ENCODE results near the gene ICAM3. TPM values are rescaled to one million over a fixed set of nuclear protein-coding genes. Genes with fewer than 3 reads are reported as not detected.
"Not testable (repeated sequence)": the region's sequence is repeated elsewhere in the genome, so short reads cannot be mapped to it uniquely, and the experiment has no call there.

ICAM3 gene
- total RNA-seq, 1 experiment from 2014 or later, result 8.3 TPM

DNA sequence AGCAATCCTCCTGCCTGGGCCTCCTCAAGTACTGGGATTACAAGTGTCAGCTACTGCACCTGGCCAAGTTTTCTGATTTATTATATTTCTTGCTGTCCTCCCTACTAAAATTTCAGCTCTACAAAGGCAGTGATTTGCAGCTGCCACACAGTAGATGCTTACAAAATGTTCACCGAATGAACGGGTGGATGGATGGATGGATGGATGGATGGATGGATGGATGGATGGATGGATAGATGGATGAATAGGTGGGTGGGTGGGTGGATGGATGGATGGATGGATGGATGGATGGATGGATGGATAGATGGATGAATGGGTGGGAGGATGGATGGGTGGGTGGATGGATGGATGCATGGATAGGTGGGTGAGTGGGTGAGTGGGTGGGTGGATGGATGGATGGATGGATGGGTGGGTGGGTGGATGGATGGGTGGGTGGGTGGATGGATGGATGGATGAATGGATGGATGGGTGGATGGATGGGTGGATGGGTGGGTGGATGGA is 37.8 kb upstream of the ICAM3 start:
- H3K27ac ChIP-seq (ENCODE audit: low read depth, low read length); CTCF ChIA-PET; H3K4me3 ChIP-seq (replicated peaks in 1 of 2; ENCODE audit: low read depth in 1 of 2, low read length in 2 of 2); H3K79me2 ChIP-seq (ENCODE audit: insufficient read depth, low read length); H4K20me1 ChIP-seq (ENCODE audit: insufficient read depth); H3K9me3 ChIP-seq (ENCODE audit: control insufficient read depth in 1 of 2, insufficient read depth in 1 of 2, low read depth in 1 of 2, low read length in 2 of 2); H3K27me3 ChIP-seq (ENCODE audit: insufficient read depth, low read length); H3K4me2 ChIP-seq (ENCODE audit: low read length); H3K9me2 ChIP-seq (ENCODE audit: insufficient read depth); H2AFZ ChIP-seq (ENCODE audit: low read depth, low read length, poor library complexity, severe bottlenecking); RAD21 ChIA-PET (ENCODE audit: low non-redundant PET in 1 of 2, low total read pairs in 2 of 2, uncharacterized antibody in 2 of 2, unreplicated experiment in 2 of 2); intact Hi-C loops (cut with micrococcal nuclease); H3K9ac ChIP-seq (ENCODE audit: low read length); ATAC-seq; H3K36me3 ChIP-seq (ENCODE audit: control insufficient read depth in 1 of 2, insufficient read depth in 2 of 2, low read length in 2 of 2); BruUV-seq (replicated peaks); DNase-seq (ENCODE audit: low read depth, low spot score); POLR2A ChIA-PET: not testable (repeated sequence)
- peaks cover 2 to 13% of the 10 kb centered on the region in 2 experiments; a peak in 3 of 4 replicates for H3K4me1 ChIP-seq (ENCODE audit: control insufficient read depth in 1 of 2, insufficient read depth in 2 of 2, low read length in 2 of 2)

DNA sequence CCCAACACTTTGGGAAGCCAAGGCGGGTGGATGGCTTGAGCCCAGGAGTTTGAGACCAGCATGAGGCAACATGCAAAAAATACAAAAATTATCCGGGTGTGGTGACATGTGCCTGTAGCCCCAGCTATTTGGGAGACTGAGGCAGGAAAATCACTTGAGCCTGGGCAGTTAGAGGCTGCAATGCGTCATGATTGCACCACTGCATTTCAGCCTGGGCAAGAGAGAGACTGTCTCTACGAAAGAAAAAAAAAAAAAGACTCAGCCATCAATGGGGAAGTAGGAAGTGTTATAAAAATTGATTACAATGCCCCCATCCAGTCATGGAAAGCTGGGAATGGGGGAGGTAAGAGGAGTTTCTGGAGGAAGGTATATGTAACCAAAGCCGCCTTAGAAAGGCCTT is 35.5 kb upstream of the ICAM3 start:
- Histone ChIP-seq H3K79me2 (ENCODE audit: insufficient read depth, low read length) (peaks cover 6% of the 10 kb centered on the region), H3K36me3 (ENCODE audit: control insufficient read depth in 1 of 2, insufficient read depth in 2 of 2, low read length in 2 of 2) (peaks cover 0 to 6% of the 10 kb centered on the region in 2 experiments; a peak in 2 of 4 replicates), H3K4me1 (ENCODE audit: control insufficient read depth in 1 of 2, insufficient read depth in 2 of 2, low read length in 2 of 2) (peaks cover 2 to 5% of the 10 kb centered on the region in 2 experiments; a peak in 2 of 4 replicates), H3K9ac (ENCODE audit: low read length) (no peak overlapping the region), H2AFZ (ENCODE audit: low read depth, low read length, poor library complexity, severe bottlenecking) (no peak overlapping the region), H4K20me1 (ENCODE audit: insufficient read depth) (no peaks in the 10 kb centered on the region), H3K9me3 (ENCODE audit: control insufficient read depth in 1 of 2, insufficient read depth in 1 of 2, low read depth in 1 of 2, low read length in 2 of 2) (no peaks in the 10 kb centered on the region), H3K27me3 (ENCODE audit: insufficient read depth, low read length) (no peaks in the 10 kb centered on the region), H3K4me3 (replicated peaks in 1 of 2; ENCODE audit: low read depth in 1 of 2, low read length in 2 of 2) (no peak overlapping the region), H3K27ac (ENCODE audit: low read depth, low read length) (no peak overlapping the region), H3K4me2 (ENCODE audit: low read length) (no peak overlapping the region), H3K9me2 (ENCODE audit: insufficient read depth) (no peaks in the 10 kb centered on the region)
- CTCF ChIA-PET, result no interaction called here
- POLR2A ChIA-PET, result no interaction called here
- intact Hi-C loops (cut with micrococcal nuclease), result no loop called here
- no peak for ATAC-seq
- RAD21 ChIA-PET (ENCODE audit: low non-redundant PET in 1 of 2, low total read pairs in 2 of 2, uncharacterized antibody in 2 of 2, unreplicated experiment in 2 of 2), result no interaction called here
- no TSS peak for BruUV-seq (replicated peaks)
- DNase-seq (ENCODE audit: low read depth, low spot score), result no peak
- TF ChIP-seq, protein P1, sequence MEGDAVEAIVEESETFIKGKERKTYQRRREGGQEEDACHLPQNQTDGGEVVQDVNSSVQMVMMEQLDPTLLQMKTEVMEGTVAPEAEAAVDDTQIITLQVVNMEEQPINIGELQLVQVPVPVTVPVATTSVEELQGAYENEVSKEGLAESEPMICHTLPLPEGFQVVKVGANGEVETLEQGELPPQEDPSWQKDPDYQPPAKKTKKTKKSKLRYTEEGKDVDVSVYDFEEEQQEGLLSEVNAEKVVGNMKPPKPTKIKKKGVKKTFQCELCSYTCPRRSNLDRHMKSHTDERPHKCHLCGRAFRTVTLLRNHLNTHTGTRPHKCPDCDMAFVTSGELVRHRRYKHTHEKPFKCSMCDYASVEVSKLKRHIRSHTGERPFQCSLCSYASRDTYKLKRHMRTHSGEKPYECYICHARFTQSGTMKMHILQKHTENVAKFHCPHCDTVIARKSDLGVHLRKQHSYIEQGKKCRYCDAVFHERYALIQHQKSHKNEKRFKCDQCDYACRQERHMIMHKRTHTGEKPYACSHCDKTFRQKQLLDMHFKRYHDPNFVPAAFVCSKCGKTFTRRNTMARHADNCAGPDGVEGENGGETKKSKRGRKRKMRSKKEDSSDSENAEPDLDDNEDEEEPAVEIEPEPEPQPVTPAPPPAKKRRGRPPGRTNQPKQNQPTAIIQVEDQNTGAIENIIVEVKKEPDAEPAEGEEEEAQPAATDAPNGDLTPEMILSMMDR (IDR thresholded peaks at IDR 0.05 in 2 of 3, conservative IDR thresholded peaks at IDR 0.05 in 1 of 3; ENCODE audit: borderline replicate concordance in 1 of 3, insufficient read depth in 1 of 3, low read depth in 2 of 3, low read length in 2 of 3), result no peak
- no peak for TF ChIP-seq EZH2 (IDR thresholded peaks at IDR 0.05)
- TF ChIP-seq JUND (IDR thresholded peaks at IDR 0.05), result no peak
- no peak for TF ChIP-seq RAD21 (IDR thresholded peaks at IDR 0.05; ENCODE audit: low read depth)
- TF ChIP-seq, protein P2, sequence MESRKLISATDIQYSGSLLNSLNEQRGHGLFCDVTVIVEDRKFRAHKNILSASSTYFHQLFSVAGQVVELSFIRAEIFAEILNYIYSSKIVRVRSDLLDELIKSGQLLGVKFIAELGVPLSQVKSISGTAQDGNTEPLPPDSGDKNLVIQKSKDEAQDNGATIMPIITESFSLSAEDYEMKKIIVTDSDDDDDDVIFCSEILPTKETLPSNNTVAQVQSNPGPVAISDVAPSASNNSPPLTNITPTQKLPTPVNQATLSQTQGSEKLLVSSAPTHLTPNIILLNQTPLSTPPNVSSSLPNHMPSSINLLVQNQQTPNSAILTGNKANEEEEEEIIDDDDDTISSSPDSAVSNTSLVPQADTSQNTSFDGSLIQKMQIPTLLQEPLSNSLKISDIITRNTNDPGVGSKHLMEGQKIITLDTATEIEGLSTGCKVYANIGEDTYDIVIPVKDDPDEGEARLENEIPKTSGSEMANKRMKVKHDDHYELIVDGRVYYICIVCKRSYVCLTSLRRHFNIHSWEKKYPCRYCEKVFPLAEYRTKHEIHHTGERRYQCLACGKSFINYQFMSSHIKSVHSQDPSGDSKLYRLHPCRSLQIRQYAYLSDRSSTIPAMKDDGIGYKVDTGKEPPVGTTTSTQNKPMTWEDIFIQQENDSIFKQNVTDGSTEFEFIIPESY (IDR thresholded peaks at IDR 0.05; ENCODE audit: extremely low read depth, insufficient replicate concordance, low read length), result no peak
- TF ChIP-seq SIN3A (IDR thresholded peaks at IDR 0.05; ENCODE audit: low read depth), result no peak
- TF ChIP-seq CBX3 (IDR thresholded peaks at IDR 0.05; ENCODE audit: low read depth), result no peak
- no peak for TF ChIP-seq FOSL1 (IDR thresholded peaks at IDR 0.05; ENCODE audit: low read depth)
- TF ChIP-seq, protein P3, sequence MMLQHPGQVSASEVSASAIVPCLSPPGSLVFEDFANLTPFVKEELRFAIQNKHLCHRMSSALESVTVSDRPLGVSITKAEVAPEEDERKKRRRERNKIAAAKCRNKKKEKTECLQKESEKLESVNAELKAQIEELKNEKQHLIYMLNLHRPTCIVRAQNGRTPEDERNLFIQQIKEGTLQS (IDR thresholded peaks at IDR 0.05), result no peak
- TF ChIP-seq, protein P4, sequence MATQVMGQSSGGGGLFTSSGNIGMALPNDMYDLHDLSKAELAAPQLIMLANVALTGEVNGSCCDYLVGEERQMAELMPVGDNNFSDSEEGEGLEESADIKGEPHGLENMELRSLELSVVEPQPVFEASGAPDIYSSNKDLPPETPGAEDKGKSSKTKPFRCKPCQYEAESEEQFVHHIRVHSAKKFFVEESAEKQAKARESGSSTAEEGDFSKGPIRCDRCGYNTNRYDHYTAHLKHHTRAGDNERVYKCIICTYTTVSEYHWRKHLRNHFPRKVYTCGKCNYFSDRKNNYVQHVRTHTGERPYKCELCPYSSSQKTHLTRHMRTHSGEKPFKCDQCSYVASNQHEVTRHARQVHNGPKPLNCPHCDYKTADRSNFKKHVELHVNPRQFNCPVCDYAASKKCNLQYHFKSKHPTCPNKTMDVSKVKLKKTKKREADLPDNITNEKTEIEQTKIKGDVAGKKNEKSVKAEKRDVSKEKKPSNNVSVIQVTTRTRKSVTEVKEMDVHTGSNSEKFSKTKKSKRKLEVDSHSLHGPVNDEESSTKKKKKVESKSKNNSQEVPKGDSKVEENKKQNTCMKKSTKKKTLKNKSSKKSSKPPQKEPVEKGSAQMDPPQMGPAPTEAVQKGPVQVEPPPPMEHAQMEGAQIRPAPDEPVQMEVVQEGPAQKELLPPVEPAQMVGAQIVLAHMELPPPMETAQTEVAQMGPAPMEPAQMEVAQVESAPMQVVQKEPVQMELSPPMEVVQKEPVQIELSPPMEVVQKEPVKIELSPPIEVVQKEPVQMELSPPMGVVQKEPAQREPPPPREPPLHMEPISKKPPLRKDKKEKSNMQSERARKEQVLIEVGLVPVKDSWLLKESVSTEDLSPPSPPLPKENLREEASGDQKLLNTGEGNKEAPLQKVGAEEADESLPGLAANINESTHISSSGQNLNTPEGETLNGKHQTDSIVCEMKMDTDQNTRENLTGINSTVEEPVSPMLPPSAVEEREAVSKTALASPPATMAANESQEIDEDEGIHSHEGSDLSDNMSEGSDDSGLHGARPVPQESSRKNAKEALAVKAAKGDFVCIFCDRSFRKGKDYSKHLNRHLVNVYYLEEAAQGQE (IDR thresholded peaks at IDR 0.05; ENCODE audit: low read depth), result no peak
- no peak for TF ChIP-seq TCF7L2 (IDR thresholded peaks at IDR 0.05; ENCODE audit: borderline replicate concordance, extremely low read depth, insufficient read depth, insufficient read length)
- no peak for TF ChIP-seq EZH2phosphoT487 (IDR thresholded peaks at IDR 0.05; ENCODE audit: borderline replicate concordance)
- TF ChIP-seq CEBPB (IDR thresholded peaks at IDR 0.05; ENCODE audit: low read depth), result no peak
